GM19193 (cell line): ENCODE measurements around the gene DLG2.

Source experiments
- POLR2A ChIP-seq: IDR thresholded peaks from 4 replicates; pipeline ENCODE4 v1.6.1; 2011; ENCODE audit not compliant: insufficient read depth, insufficient read length; ENCODE audit errors: extremely low read depth

Gene DLG2

DNA sequence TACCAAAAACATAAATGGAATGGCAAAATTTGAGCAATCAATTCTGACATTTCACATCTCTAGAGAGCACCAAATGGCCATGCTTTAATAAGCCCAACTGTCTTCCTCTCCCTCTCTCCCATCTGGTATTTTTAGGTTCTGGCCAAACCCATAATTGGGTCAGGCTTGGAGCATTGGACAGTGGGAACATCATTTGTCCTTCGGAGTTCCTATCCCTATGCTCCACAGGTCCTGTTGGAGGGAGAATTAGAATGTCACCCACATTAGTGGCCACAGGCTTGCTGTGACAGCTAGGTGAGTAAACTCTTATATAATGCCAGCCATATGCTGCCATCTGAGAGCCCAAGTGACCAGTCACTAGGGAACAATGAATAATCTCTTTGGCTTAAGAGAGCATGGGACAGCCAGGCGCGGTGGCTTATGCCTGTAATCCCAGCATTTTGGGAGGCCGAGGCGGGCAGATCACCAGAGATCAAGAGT is 2090.0 kb downstream of the DLG2 start:
- TF ChIP-seq POLR2A, result no peak

DNA sequence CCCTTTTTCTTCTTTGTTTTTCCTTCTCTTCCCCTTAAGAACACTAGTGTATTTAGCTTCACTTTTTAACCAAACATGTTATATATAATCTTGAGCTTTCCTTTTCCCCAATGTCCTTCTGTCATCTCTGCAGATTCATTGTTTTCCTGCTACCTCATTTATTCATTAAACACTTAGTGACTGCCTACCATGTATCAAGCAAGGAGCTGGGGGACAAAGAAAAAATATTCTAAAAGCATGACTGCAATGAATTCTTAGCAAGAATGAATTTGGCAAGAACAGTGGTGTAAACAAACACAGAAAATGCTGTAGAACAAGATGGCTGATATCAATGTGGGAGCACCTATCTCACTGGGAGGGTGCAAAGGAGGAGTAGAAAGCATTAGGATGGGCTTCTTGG is 2094.0 kb downstream of the DLG2 start:
- no peak for TF ChIP-seq POLR2A

DNA sequence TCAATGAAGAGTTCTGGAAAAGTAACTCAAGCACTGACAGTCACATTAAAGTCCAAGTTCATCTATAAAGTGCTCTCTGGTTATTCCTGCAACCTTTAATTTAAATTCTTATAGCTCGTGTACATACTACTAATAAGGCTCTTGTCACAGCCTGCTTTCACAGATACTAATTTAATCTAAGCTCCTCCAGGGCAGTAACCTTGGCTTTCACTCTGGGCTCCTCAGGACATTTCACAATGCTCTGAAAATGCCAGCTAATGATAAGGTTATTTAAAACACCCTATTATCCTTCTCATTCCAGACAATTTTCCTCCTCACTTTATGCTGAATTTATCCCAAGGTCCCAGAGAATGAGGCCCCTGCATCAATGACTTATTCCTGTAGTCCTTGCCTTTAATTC is 2098.3 kb downstream of the DLG2 start:
- TF ChIP-seq POLR2A, result no peak

DNA sequence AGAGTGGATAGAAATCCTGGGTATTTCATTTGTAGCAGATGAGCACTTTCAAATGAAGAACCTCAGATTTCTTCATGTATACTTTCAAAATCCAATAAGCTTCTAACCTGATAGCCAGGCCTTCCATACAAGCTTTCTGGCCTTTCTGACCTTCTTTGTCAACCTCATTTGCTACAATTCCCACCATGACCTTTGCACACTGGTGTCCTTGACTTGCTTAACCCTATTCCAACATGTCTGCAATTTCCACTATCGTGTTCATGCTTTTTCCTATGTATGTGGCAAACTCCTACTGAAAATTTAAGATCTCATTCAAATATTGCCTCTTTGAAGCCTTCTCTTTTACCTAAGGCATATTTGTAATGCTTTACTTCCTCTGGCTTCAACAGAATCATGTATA is 2098.9 kb downstream of the DLG2 start:
- no peak for TF ChIP-seq POLR2A

DNA sequence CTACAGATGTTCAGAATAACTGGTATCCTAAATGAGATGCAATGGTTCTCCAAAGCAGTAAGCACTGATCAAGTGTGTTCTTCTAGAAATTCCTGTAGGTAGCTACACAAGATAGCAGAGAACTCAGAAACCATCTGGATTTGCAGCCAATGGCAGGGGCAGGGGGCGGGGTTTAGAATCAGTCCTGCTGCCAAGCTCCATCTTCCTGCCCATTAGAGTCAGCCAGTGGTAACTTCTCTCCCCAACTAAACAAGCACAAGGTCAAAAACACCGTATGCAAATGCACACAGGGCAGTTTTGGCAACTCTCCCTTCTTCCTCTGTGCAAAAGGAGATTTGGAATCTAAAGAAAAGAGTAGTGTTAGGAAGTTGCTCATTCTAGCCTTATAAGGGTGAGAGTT is 2103.5 kb downstream of the DLG2 start:
- no peak for TF ChIP-seq POLR2A

DNA sequence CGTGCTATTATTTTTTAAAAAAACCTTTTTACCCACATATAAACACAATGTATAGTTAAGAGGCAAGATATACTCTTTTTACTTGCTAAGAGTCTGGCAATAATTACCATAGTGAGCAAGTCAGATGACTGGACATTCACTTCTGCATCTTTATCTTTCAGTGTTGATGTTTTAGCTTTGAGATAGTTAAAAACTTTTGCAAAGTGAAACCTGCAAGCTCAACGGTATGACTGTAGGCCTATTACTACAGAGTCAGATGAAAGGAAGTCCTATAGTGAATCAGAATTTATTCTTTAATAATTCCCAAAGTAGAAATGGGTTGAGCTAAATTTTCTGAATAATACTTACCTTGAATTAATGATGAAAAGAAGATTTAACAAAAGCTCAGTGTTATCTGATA is 2104.2 kb downstream of the DLG2 start:
- TF ChIP-seq POLR2A, result no peak

DNA sequence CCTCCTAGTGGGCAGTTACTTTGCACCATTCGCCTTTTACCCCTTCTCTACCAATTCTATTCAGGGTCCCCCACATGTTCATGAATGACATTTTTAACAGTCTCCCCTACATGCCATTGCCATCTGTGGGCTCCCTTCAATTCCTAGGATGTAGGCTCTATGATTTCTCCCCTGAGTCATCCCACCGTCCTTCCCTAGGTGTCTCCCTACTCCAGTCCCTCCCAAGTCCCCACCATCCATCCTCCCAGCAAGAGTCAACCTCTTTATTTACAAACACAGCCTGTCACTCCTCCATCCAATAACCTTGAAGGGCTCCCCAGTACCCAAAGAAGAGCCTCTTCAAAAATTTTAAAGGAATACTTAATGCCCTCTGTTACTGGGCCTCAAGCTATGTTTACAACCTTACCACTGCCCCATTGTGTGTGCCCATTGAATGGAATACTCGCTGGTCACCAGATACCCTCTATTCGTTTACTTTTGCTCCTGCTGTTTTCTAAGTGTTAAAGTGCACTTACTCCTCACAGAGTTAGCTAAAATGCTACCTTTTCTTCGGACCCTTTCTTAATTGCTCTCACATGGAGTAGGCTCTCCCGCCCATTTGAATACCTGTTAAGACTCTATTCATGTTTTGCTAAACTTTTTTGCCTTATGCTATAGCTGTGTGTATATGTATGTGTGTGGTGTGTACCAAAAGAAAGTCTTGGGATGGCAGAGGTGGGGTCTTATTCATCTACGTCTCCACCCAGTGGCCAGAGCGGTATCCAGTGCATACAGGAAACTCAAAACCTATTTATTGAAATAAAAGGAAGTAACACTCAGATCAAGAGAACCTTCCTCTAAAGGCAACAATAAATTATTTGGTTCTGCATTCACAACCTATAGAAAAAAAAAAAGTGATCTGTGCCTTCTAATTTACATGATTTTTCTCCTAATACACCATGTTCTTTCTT is 2105.2 kb downstream of the DLG2 start:
- no peak for TF ChIP-seq POLR2A

DNA sequence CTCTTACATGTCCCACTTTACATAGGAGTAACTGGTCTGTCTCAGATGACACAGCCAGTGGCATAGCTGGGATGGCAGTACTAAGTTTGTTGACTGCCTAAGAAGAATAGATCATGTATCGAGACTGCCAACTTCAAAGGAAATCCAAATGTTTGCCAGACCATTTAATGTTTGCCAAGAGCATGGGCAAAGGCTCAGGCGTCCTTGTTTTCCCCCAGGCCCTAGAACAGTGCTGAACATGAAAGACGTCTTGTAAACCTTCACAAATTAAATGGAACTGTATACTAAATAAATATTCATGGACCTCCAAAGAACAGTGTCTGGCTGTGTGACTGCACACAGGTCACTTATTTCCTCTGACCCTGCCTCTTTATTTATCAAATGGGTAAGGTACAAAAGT is 2106.3 kb downstream of the DLG2 start:
- no peak for TF ChIP-seq POLR2A

DNA sequence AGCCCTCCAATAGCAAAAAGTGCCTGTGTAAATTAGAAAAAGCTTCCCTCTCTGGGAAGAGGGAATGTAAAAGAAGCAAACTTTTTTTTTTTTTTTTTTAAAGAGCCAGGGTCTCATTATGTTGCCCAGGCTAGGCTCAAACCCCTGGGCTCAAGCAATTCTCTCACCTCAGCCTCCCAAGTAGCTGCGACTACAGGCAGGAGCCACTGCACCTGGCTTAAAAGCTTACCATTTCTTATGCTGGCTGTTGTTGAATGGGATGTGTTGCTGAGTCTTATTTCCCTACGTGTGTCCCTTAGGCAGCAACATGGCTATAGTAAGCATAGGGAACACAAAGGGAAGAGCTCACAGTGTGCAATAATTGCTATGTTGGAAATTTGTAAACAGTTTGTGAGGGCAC is 2115.5 kb downstream of the DLG2 start:
- TF ChIP-seq POLR2A, result no peak

DNA sequence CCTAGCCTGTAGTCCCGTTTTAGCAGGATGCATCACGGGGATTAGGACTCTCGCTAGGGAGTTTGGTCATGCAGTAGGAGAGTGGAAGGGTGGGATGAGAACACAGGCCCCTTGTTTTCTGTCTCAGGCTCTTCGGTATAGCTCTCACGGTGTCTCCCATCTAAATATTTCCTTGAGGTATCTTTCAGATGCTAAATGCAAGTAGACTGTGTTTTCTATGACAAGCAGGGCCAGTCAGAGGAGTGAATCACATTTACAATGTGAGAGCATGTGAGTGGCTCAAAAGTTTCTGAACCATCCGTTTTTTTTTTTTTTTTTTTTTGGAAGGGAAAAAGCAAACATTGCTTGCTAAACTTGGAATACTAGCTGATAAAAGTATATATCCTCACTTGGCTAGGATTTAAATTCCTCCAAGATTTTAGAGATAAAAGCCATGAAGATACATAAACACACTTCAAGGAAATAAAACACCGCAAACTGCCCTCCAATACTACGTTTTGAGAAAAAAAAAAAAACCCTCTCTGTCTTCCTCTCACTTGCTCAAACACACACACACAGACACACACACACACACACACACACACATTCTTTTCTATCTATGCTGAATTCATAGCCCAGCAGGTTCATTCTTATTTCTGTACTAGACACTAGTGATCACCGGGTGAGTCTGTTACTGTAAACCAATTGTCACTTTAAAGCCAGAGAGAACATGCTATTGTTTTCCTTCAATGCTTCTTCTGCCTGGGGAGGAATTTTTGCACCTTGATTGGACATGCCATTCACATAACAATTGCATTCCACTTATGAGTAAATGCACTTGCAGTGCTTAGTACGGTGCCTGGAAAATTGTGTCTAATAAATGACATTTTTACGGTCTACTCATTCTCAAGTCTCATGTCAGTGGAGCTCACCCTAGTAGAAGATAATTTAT is 2116.3 kb downstream of the DLG2 start:
- no peak for TF ChIP-seq POLR2A

DNA sequence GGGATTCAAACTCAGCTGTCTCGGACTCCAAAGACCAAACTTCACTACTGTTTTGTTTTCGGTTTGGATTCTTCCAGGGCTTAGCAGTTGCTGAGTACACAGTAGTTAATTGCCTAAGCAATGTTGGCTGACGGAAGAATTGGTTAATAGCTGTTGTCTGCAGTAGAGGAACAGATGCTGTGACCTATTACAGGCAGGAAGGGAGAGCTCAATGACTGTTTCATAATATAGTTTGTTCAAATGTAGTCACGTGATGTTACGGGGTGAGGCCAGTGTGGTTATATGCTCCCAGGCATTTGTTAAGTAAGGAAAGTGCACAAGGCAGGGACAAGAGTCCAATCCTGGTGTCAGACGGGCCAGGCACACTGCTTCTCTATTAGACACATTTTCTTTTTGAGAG is 2118.3 kb downstream of the DLG2 start:
- no peak for TF ChIP-seq POLR2A

DNA sequence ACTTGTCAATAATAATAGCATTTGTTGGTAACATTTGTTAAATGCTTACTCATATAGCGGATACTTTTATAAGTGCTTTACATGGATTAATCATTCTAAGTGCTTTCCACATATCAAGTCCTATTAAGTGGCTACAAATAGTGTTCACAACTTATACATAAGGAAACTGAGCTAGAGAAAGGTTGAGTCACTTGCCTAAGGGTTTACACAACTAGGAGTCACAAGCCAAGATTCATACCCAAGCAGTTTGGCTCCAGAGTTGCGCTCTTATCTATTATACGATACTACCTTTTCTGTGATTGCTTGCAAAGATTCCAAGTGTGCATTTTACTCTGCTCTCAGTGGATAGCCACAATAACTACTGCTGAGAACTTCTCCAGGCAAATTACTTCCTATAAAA is 2125.1 kb downstream of the DLG2 start:
- TF ChIP-seq POLR2A, result no peak

DNA sequence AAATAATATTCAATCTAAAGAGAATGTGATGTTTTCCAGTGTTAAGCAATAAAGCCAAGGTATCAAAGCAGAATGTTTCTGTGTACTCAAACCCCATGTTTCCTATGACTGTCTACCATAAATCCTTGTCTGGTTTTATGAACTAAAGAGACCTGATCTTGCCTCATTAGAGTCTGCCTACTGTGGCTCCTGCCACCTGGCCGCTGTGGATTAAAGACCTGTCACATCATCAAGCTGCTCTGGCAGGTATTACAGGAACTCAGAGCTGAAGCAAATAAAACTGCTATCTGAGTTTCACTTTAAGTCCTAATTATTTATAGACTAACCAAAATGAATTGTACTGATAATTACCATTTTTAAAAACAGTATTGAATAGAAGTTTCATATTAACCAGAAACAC is 2133.2 kb downstream of the DLG2 start:
- no peak for TF ChIP-seq POLR2A

DNA sequence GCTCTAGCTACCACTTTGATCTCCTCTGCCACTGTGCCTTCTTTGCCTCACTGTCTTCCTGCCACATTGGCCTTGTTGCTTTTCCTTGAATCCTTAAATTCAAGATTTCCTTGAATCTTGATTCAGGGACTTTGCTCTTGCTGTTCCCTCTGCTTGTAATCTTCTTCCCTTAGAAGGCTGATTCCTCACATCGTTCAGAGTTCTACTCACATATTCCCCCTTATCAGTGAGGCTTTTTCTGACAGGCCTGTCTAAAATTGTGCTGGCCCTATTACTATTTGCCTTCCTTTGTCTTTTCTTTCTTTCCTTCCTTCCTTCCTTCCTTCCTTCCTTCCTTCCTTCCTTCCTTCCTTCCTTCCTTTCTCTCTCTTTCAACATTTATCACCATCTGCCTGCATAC is 2134.1 kb downstream of the DLG2 start:
- TF ChIP-seq POLR2A, result no peak

DNA sequence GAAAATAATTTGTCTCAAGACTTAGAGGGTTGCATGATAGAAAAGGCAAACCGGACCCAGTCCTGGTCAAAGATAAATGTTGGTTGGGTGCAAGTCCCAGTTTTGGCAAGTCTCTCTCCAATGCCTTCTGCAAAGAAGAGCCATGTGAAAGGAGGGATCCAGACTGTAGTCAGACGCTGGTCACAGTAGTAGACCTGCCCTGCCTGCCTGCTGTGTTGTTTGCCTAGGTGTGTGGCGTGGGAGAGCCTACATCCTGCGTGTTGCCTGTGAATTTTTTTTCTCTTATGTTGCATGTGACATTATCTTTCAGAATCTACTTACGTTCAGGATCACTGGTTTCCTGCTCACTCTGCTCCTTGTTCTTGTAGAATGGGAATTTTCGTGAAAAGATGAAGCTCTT is 2143.3 kb downstream of the DLG2 start:
- no peak for TF ChIP-seq POLR2A
